ENCODE measurements around the gene TARS3. TPM values are rescaled to one million over a fixed set of nuclear protein-coding genes. Genes with fewer than 3 reads are reported as not detected.

The TARS3 gene
- total and polyA plus RNA-seq, 8 donors = 3.4 to 53.1 (median 15.6) TPM

Small RNA genes within 50 kb of the gene (small RNA-seq; reads per million reads assigned to genes)
- gene RN7SL209P (0 reads per million in 4 donors), gene RNU6-807P (0 reads per million in 4 donors)

Other genes starting within 250 kb of the TARS3 start
- gene PCSK6, start 234.8 kb downstream of the TARS3 start, total RNA-seq = 10 to 100 TPM in 4 of 5 donors, 1 to 10 TPM in 1; 2.9 to 91.5 (median 24.4) TPM
- gene PCSK6, start 234.8 kb downstream of the TARS3 start, polyA plus RNA-seq = 10 to 100 TPM in 1 of 3 donors, 1 to 10 TPM in 2; 2.8 to 14.4 (median 8.2) TPM
- 100 to 1,000 TPM in 1 of 5 donors, 10 to 100 TPM in 4; 20.4 to 128 (median 63.0) TPM for gene TM2D3, start 72.1 kb downstream of the TARS3 start, total RNA-seq
- gene TM2D3, start 72.1 kb downstream of the TARS3 start, polyA plus RNA-seq = 10 to 100 TPM; 23.7 to 34.6 (median 24.1) TPM
- gene OR4F6, start 79.0 kb upstream of the TARS3 start, total RNA-seq = not detected
- not detected for gene OR4F6, start 79.0 kb upstream of the TARS3 start, polyA plus RNA-seq
- gene OR4F15, start 87.7 kb upstream of the TARS3 start, total RNA-seq = not detected
- not detected for gene OR4F15, start 87.7 kb upstream of the TARS3 start, polyA plus RNA-seq

Measured in stomach (tissue), 8 donors.